NAMALWA (cell line): ENCODE results near the gene SOCS4.

Experiments used
- DNase-seq: peaks from one replicate; pipeline ENCODE4 v3.0.0-alpha.2; 2015; ENCODE audit warnings: low spot score

SOCS4 gene

DNA sequence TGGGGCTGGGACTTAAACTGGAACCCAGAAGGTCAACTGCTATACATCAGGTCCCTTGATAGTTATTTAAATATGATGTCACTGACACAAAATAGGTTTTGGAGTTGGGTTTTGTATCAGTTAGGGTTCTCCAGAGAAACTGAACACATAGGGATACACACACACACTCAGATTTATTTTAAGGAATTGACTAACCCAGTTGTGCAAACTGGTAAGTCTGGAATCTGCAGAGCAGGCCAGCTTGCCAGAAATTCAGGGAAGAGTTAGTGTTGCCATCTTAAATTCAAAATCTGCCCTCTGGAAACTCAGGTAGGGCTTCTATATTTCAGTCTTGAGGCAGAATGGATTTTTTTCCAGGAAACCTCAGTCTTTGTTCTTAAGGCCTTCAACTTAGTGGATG lies 61.3 kb downstream of the SOCS4 start:
- DNase-seq: no peak

DNA sequence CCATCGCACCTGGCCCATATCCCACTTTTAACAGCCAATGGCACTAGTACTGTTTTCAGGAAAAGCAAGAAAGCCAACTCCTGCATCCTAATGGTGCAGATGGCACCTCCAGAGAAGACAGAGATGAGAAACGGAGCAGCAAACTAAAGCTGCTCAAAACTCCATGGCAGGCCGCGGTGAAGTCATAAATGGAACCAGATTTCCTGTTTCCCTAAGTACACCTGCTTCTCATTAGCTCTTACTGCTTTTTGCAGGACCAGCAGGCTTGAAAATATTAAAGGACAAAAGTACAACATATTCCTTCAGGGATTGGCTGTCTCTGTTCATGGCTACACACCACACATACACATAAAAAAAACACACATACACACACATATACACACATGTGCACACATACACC lies 65.3 kb downstream of the SOCS4 start:
- no peak for DNase-seq

DNA sequence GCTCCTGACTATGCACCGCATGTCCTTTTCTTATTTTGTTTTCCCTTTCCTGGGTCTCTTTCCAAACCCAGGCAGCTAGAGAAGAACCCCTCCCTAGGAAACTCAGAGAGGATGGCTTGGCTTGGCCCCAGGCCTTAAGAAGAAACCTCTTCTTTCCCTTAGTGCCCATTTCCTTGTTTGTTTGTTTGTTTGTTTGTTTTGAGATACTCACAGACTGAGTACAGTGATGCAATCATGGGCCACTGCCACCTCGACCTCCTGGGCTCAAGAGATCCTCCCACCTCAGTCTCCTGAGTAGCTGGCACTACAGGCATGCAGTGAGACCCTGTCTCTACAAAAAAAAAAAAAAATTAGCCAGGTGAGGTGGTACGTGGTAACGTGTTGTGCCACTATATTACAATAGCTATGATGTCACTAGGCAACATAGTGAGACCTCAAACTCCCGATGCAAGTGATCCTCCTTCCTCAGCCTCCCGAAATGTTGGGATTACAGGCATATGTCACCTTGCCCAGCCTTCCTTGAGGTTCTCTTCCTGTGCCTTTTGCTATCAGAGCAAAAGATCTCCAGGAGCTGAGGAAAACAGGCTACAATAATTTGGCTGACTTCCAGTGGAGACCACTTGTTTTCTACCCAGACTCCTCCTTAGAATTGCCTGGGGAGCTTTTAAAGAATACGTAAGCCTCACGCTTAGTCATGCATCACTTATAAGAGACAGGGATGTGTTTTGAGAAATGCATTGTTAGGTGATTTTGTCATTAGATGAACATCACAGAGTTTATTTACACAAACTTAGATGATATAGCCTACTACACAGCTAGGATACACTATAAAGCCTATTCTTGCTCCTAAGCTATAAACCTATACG lies 67.5 kb downstream of the SOCS4 start:
- DNase-seq: no peak

DNA sequence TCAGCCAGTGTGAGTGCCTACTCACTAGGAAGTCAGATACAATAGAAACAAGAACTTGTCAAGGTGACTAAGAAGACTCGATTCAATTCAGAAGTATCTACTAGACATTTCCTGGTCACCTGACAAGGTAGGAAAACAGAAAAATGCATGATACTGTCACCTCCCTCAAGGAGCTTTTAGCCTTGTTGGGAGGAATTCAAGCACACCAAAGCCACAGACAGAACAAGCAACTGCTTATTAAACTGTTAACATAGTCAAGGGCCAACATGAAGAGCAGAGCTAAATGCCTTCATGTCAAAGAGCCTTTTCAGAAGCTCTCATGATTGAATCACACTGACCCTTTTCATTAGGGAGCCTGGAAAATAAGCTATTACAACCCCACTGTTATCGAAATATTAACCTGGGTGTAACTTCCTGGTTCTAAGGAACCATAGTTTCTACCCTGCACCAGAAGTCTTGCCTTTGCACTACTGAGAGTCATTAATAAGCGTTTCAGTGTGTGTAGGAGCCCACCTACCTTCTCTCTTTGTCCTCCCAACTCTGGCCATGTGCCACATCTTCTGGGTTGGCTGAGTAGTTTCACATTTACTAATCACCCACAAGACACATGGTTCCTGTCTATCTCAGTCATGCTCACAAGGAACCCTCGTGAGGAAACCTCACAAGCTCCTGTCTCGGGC lies 71.0 kb downstream of the SOCS4 start:
- DNase-seq: peak; percentile 22

DNA sequence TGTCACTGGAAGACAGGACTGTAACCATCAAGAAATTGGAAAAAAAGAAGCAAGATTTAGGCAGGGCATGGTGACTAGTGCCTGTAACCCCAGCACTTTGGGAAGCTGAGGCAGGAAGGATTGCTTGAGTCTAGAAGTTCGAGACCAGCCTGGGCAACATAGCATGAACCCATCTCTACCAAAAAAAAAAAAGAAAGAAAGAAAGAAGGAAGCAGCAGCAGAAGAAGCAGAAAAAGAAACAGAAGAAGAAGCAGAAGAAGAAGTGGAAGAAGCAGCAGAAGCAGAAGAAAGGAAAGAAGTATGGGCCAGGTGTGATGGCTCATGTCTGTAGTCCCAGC lies 71.5 kb downstream of the SOCS4 start:
- no peak for DNase-seq
